Regular cardiac myocyte (primary cell): Measurements from ENCODE around the gene GPR85. TPM values are rescaled to one million over a fixed set of nuclear protein-coding genes. Genes with fewer than 3 reads are reported as not detected.

Experiments used
- total RNA-seq: library from RNA; depleted of rRNA; stranded (reverse); fragments of >200 nt; gene quantifications from 2 replicates; pipeline ENCODE4 v1.2.3, GENCODE V29; 2014

Gene GPR85
- 0.56 and 0.58 TPM in 2 replicates for total RNA-seq

GRCh38 chr7:113086431-113086888 is at the start of gene GPR85:
GPR85 (minus strand) TSS chr7:113086827; CDS start chr7:113084721, 2,106 bp downstream.

GRCh38 chr7:113118074-113118959 is 31.7 kb upstream of the GPR85 start, which contains the start of gene SMIM30:
SMIM30 (minus strand) TSS chr7:113118554; CDS start chr7:113117578, 976 bp downstream.

Other genes starting within 250 kb of the GPR85 start
- 56.7 and 61.9 TPM in 2 replicates for gene SMIM30, start 31.7 kb upstream of the GPR85 start, total RNA-seq